Tibial nerve (tissue), 4 donors: ENCODE data around the gene CCDC88C. TPM values are rescaled to one million over a fixed set of nuclear protein-coding genes. Genes with fewer than 3 reads are reported as not detected.

Source experiments
- DNase-seq, 2 donors: peaks; one replicate each; pipeline ENCODE4 v3.0.0-alpha.2; 2019; ENCODE audit warnings: low spot score in 2 of 2
- H3K27ac ChIP-seq, 4 donors: fragments of 200-600 bp; sonication (generic) in 3 of 4; one replicate each; pipeline ENCODE4 v1.5.1; 2017 to 2019; ENCODE audit warnings: mild to moderate bottlenecking in 1 of 4
- H3K27me3 ChIP-seq, 2 donors: fragments of 200-600 bp; sonication (generic) in 1 of 2; one replicate each; pipeline versions ENCODE4 v1.5.1 to v1.6.0; 2017 to 2019
- H3K36me3 ChIP-seq, 3 donors: fragments of 200-600 bp; sonication (generic); one replicate each; pipeline ENCODE4 v1.5.1; 2018 to 2019
- H3K4me1 ChIP-seq, 4 donors: fragments of 200-600 bp; sonication (generic) in 3 of 4; one replicate each; pipeline ENCODE4 v1.5.1; 2017 to 2019
- H3K4me3 ChIP-seq, 4 donors: fragments of 200-600 bp; sonication (generic) in 3 of 4; one replicate each; pipeline ENCODE4 v1.5.1; 2017 to 2019; ENCODE audit warnings: mild to moderate bottlenecking in 1 of 4, moderate library complexity in 1 of 4
- H3K9me3 ChIP-seq, 4 donors: fragments of 200-600 bp; sonication (generic) in 3 of 4; one replicate each; pipeline ENCODE4 v1.5.1; 2017 to 2019
- CTCF ChIP-seq, 5 experiments: fragments of 200-600 bp in 3 of 5; fragments of 450-650 bp in 2 of 5; sonication (generic) in 3 of 5; IDR thresholded peaks; one replicate each; pipeline ENCODE4 v1.5.1; 2016 to 2019; ENCODE audit warnings: antibody characterized with exemption in 5 of 5, mild to moderate bottlenecking in 3 of 5, moderate library complexity in 2 of 5
- EP300 ChIP-seq, 2 donors: sonication (generic); formaldehyde crosslinking; IDR thresholded peaks; one replicate each; pipeline ENCODE4 v1.6.1; 2017; ENCODE audit warnings: antibody characterized with exemption in 2 of 2, mild to moderate bottlenecking in 1 of 2
- POLR2A ChIP-seq, 2 donors: fragments of 450-650 bp; IDR thresholded peaks; one replicate each; pipeline ENCODE4 v1.6.1; 2017; ENCODE audit warnings: antibody characterized with exemption in 2 of 2, mild to moderate bottlenecking in 2 of 2, moderate library complexity in 2 of 2
- WGBS, 2 donors: methylation state at CpG; one replicate each; pipeline ENCODE4 v1.1.5; 2018; 5-methylcytosine and 5-hydroxymethylcytosine counted together
- total RNA-seq, 4 donors: library from RNA; depleted of rRNA; stranded (reverse); fragments of >200 nt; gene quantifications; one replicate each; pipeline ENCODE4 v1.1.0, GENCODE V29; 2016

Gene CCDC88C
- total RNA-seq, 4 donors from 2014 or later: 3.6 to 12.6 (median 6.8) TPM

GRCh38 chr14:91420686-91421085, 3.1 kb upstream of the CCDC88C start:
- Histone ChIP-seq H3K27ac (no peak overlapping the region), H3K36me3 (no peaks in the 10 kb centered on the region), H3K9me3 (no peaks in the 10 kb centered on the region), H3K27me3 (peaks cover 0 to 17% of the 10 kb centered on the region in 2 donors), H3K4me3 (no peak overlapping the region), H3K4me1 (peaks cover 0 to 26% (median 7%) of the 10 kb centered on the region in 4 donors)
- no peak for DNase-seq
- WGBS, 2 donors: 88 to 92% methylated on average over 2 of the region's 2 CpGs
- TF ChIP-seq EP300 (IDR thresholded peaks at IDR 0.05): no peak
- no peak for TF ChIP-seq POLR2A (IDR thresholded peaks at IDR 0.05)
- no peak for TF ChIP-seq CTCF (IDR thresholded peaks at IDR 0.05)

GRCh38 chr14:91419451-91419850, 1.8 kb upstream of the CCDC88C start:
- H3K36me3 ChIP-seq: no peaks in the 10 kb centered on the region
- H3K27me3 ChIP-seq: peaks cover 0 to 17% of the 10 kb centered on the region in 2 donors
- DNase-seq: no peak
- no peak overlapping the region for H3K4me3 ChIP-seq
- peaks cover 0 to 26% (median 7%) of the 10 kb centered on the region in 4 donors for H3K4me1 ChIP-seq
- H3K9me3 ChIP-seq: no peaks in the 10 kb centered on the region
- 45 to 57% methylated on average over 3 of the region's 3 CpGs for WGBS, 2 donors
- TF ChIP-seq POLR2A (IDR thresholded peaks at IDR 0.05) (no peak), CTCF (IDR thresholded peaks at IDR 0.05) (no peak), EP300 (IDR thresholded peaks at IDR 0.05) (no peak)
- H3K27ac ChIP-seq: no peak overlapping the region

GRCh38 chr14:91419044-91419397, 1.4 kb upstream of the CCDC88C start:
- Histone ChIP-seq H3K9me3 (no peaks in the 10 kb centered on the region), H3K36me3 (no peaks in the 10 kb centered on the region), H3K27me3 (peaks cover 0 to 17% of the 10 kb centered on the region in 2 donors), H3K27ac (no peak overlapping the region), H3K4me3 (peak overlapping the region in 1 of 4 donors; percentile 28), H3K4me1 (peaks cover 0 to 26% (median 7%) of the 10 kb centered on the region in 4 donors)
- TF ChIP-seq POLR2A (IDR thresholded peaks at IDR 0.05) (no peak), EP300 (IDR thresholded peaks at IDR 0.05) (no peak), CTCF (IDR thresholded peaks at IDR 0.05) (peak in 1 of 5 experiments; percentile 2)
- 48% methylated on average over 12 of the region's 12 CpGs for WGBS, 2 donors
- DNase-seq: no peak

- TF ChIP-seq CTCF (IDR thresholded peaks at IDR 0.05) (peak; percentile 87 to 99 (median 93)), EP300 (IDR thresholded peaks at IDR 0.05) (peak in 1 of 2 donors; percentile 17), POLR2A (IDR thresholded peaks at IDR 0.05) (no peak)
- peaks cover 0 to 26% (median 7%) of the 10 kb centered on the region in 4 donors for H3K4me1 ChIP-seq
- H3K27me3 ChIP-seq: peaks cover 0 to 17% of the 10 kb centered on the region in 2 donors
- peak; percentile 31 to 77 for DNase-seq
- peak overlapping the region in 2 of 4 donors; percentile 9 to 51 for H3K27ac ChIP-seq
- no peaks in the 10 kb centered on the region for H3K9me3 ChIP-seq
- WGBS, 2 donors: 0 to 2% methylated on average over 22 to 42 of the region's 42 CpGs
- H3K4me3 ChIP-seq: peak overlapping the region; percentile 2 to 60 (median 34)
- no peaks in the 10 kb centered on the region for H3K36me3 ChIP-seq
Observed at GRCh38 chr14:91418387-91419043, 895 bp upstream of the CCDC88C start.

GRCh38 chr14:91417983-91418386, 365 bp upstream of the CCDC88C start:
- H3K9me3 ChIP-seq: no peaks in the 10 kb centered on the region
- no peak for TF ChIP-seq CTCF (IDR thresholded peaks at IDR 0.05)
- TF ChIP-seq POLR2A (IDR thresholded peaks at IDR 0.05): no peak
- TF ChIP-seq EP300 (IDR thresholded peaks at IDR 0.05): no peak
- H3K27ac ChIP-seq: peak overlapping the region in 2 of 4 donors; percentile 9 to 51
- 6% methylated on average over 3 of the region's 53 CpGs; no CpG with 5 or more reads in 1 of the 2 donors for WGBS, 2 donors
- H3K4me3 ChIP-seq: peak overlapping the region; percentile 2 to 60 (median 34)
- peaks cover 0 to 17% of the 10 kb centered on the region in 2 donors for H3K27me3 ChIP-seq
- peaks cover 0 to 26% (median 7%) of the 10 kb centered on the region in 4 donors for H3K4me1 ChIP-seq
- H3K36me3 ChIP-seq: no peaks in the 10 kb centered on the region
- DNase-seq: no peak
